Measurements from ENCODE around the gene PTAR1.
A peak's percentile ranks its signal among the peaks of the same experiment; 100 is the strongest.
"Not testable (repeated sequence)": the region's sequence is repeated elsewhere in the genome, so short reads cannot be mapped to it uniquely, and the experiment has no call there.

PTAR1 gene, protein sequence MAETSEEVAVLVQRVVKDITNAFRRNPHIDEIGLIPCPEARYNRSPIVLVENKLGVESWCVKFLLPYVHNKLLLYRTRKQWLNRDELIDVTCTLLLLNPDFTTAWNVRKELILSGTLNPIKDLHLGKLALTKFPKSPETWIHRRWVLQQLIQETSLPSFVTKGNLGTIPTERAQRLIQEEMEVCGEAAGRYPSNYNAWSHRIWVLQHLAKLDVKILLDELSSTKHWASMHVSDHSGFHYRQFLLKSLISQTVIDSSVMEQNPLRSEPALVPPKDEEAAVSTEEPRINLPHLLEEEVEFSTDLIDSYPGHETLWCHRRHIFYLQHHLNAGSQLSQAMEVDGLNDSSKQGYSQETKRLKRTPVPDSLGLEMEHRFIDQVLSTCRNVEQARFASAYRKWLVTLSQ

DNA sequence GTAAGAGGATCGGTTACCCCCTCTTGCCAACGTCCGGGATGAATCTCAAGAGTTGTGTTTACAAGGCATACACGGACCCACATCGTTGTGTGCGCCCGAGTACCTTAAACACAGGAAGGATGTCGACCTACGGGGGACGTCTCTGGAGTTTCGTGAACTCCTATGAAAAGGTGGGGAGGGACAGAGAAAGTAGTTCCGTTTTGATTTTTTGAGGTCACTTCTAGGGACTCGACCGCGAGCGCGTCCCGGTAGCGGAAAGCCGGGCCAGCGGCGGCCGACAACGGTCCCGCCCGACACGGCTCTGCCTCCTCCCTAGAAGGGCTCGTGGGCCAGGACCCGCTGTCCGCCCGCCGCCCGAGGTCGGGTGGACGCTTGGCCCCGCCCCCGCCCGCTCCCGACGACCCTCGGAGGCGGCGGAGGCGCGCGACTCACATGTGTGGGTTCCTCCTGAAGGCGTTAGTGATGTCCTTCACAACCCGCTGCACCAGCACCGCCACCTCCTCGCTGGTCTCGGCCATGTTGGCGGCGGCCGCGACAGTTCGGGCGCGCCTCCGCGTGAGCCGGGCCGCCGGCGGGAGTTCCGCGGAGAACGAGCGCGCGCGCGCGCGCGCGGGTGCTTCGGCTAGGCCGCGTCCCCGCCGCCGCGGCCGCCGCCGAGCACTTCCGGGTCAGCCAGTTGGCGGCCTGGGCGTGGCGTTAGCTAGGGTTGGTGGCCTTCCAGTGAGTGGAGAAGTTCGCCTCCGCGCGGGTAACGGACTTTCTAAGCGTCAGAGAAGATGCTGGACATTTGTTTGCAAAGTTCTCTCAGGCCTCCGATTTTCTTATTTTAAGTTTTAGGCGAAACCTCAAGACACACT lies at the start of gene PTAR1:
TSS of gene PTAR1 (minus strand) at position 591 of the 857 bp plus-strand sequence. CDS start at position 518, 73 bp downstream.
- peak within 1 kb of the TSS; percentile 90 to 93 for H3K4me3 Mint-ChIP-seq
- ATAC-seq (replicated peaks): peak; percentile 92

DNA sequence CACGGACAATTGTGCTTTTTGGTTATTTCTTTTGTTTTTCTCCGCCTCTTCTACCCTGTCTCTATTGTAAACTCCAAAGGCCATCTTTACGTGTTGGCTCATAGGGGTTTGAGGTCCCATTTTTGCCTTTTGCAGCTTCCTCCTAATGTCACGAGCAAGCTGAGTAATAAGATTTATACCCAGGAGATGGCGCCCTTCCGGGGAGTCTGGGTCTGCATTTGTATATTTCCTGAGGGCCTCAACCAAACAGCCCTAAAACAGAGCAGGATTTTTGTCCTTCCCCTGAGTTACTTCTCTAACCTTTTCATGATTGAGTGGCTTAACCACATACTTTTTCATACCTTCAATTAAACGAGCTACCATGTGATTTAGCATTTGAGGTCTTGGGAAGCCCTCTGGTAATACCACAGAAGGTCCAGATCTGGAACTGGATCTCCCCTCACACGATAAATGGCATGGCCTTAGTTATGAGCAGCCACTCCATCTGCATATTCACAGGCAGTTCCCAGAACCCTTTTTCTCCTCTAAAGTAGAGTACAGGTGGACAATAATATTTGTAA lies 49.6 kb upstream of the PTAR1 start:
- DNase-seq: no peak
- peaks cover 0 to 3% of the 10 kb centered on the region in 2 donors for H3K27me3 Mint-ChIP-seq
- no peaks in the 10 kb centered on the region for H3K36me3 Mint-ChIP-seq
- no peaks in the 10 kb centered on the region for H3K9me3 Mint-ChIP-seq
- no peak overlapping the region for H3K27ac Mint-ChIP-seq
- H3K4me3 Mint-ChIP-seq: no peak overlapping the region
- ATAC-seq (replicated peaks): peak; percentile 38 to 39
- H3K4me1 Mint-ChIP-seq: peaks cover 10 to 19% of the 10 kb centered on the region in 2 donors

More for the DNA sequence above, at the start of gene PTAR1:
- peak within 1 kb of the TSS; percentile 96 for H3K27ac Mint-ChIP-seq
- peak; percentile 91 for DNase-seq
- no peaks in the 10 kb centered on the region for H3K27me3 Mint-ChIP-seq
- H3K9me3 Mint-ChIP-seq: no peaks in the 10 kb centered on the region
- peaks cover 11 to 12% of the 10 kb centered on the region in 2 donors for H3K4me1 Mint-ChIP-seq
- H3K36me3 Mint-ChIP-seq: peaks cover 2 to 5% of the 10 kb centered on the region in 2 donors

DNA sequence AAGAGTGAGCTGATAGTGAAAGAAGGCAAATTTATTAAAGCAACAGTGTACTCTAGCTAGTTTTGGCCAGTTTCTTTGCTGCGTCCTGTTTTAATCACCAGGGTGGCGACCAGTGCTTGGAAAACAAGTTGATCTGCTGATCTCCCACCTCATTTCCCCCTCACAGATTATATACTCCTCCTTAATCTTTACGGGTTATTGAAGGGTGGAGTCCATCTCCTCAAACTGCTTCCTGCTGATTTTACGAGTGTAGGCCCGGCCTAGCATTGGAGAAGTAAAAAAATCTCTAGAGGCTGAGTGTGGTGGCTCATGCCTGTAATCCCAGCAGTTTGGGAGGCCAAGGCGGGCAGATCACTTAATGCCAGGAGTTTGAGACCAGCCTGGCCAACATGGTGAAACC lies 46.8 kb upstream of the PTAR1 start:
- ATAC-seq (replicated peaks): no peak
- no peak overlapping the region for H3K27ac Mint-ChIP-seq
- peaks cover 10 to 16% of the 10 kb centered on the region in 2 donors for H3K4me1 Mint-ChIP-seq
- no peak for DNase-seq
- no peaks in the 10 kb centered on the region for H3K36me3 Mint-ChIP-seq
- H3K4me3 Mint-ChIP-seq: no peak overlapping the region
- H3K27me3 Mint-ChIP-seq: peaks cover 0 to 9% of the 10 kb centered on the region in 2 donors
- H3K9me3 Mint-ChIP-seq: no peaks in the 10 kb centered on the region

DNA sequence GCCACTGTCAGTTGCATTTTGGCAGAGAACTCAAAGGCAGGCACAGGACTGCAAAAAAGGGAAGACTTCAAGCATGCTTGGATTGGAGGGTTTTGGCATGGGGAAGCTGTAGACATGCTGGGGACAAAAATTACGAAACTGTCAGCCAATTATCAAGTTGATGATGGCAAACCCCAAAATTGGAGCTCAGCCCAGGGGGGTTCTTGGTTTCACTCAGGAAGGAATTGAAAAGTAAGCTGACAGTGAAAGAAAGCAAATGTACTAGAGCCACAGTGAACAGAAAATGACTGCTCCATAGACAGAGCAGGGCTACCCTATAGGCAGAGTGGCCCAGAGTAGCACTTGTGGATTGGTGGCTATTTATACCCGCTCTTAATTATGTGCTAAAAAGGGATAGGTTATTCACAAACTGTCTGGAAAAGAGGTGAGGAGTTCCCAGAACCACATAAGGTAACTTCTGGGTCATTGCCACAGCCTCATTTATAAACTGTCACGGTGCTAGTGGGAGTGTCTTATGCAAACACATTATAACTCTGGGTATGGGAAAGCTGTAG lies 46.2 kb upstream of the PTAR1 start:
- Mint-ChIP-seq H3K4me3 (no peak overlapping the region), H3K9me3 (no peaks in the 10 kb centered on the region), H3K36me3 (no peaks in the 10 kb centered on the region), H3K4me1 (peaks cover 8 to 10% of the 10 kb centered on the region in 2 donors), H3K27ac (no peak overlapping the region), H3K27me3 (peaks cover 0 to 9% of the 10 kb centered on the region in 2 donors)
- DNase-seq: no peak
- ATAC-seq (replicated peaks): no peak

DNA sequence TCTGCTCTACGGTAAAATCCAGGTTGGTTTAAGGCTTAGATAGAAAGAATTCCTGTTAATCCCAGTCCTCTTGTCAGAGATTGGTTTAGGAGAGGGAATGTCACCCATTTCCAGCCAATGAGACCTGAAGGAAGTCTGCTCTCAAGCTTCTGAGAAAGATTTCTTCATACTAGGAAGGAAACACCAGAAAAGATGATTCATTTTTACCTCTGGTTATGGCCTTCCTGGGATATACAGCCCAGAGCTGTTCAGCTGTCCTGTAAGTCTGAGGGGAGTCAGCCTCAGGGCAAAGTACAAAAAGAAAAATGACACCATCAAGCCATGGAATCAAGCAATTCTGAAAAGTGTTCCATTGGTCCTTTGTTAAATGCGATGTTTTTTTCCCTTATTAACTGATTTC lies 42.2 kb upstream of the PTAR1 start:
- Mint-ChIP-seq H3K4me1 (no peaks in the 10 kb centered on the region), H3K9me3 (peaks cover 0 to 4% of the 10 kb centered on the region in 2 donors), H3K27me3 (peaks cover 6 to 10% of the 10 kb centered on the region in 2 donors), H3K36me3 (no peaks in the 10 kb centered on the region), H3K4me3 (no peak overlapping the region), H3K27ac (no peak overlapping the region)
- no peak for DNase-seq
- no peak for ATAC-seq (replicated peaks)

DNA sequence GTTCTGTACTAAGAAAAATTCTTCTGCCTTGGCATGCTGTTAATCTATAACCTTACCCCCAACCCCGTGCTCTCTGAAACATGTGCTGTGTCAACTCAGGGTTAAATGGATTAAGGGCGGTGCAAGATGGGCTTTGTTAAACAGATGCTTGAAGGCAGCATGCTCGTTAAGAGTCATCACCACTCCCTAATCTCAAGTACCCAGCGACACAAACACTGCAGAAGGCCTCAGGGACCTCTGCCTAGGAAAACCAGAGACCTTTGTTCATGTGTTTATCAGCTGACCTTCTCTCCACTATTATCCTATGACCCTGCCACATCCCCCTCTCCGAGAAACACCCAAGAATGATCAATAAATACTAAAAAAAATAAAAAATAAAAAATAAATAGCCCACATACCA lies 40.2 kb upstream of the PTAR1 start:
- H3K27ac Mint-ChIP-seq; DNase-seq; H3K4me3 Mint-ChIP-seq; H3K36me3 Mint-ChIP-seq; ATAC-seq (replicated peaks); H3K4me1 Mint-ChIP-seq; H3K9me3 Mint-ChIP-seq: not testable (repeated sequence)
- peaks cover 6 to 10% of the 10 kb centered on the region in 2 donors for H3K27me3 Mint-ChIP-seq

DNA sequence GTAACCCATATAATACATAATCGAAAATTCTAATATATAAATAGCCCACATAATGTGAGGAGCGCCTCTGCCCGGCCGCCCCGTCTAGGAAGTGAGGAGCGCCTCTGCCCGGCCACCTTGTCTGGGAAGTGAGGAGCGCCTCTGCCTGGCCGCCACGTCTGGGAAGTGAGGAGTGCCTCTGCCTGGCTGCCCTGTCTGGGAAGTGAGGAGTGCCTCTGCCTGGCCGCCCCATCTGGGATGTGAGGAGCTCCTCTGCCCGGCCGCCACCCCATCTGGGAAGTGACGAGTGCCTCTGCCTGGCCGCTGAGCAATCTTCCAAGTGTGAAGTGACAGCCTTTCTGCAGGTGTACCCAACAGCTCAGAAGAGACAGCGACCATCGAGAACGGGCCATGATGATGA lies 39.7 kb upstream of the PTAR1 start:
- H3K4me3 Mint-ChIP-seq; H3K27ac Mint-ChIP-seq; DNase-seq; H3K36me3 Mint-ChIP-seq; H3K9me3 Mint-ChIP-seq; H3K4me1 Mint-ChIP-seq; ATAC-seq (replicated peaks): not testable (repeated sequence)
- H3K27me3 Mint-ChIP-seq: peaks cover 6 to 10% of the 10 kb centered on the region in 2 donors

DNA sequence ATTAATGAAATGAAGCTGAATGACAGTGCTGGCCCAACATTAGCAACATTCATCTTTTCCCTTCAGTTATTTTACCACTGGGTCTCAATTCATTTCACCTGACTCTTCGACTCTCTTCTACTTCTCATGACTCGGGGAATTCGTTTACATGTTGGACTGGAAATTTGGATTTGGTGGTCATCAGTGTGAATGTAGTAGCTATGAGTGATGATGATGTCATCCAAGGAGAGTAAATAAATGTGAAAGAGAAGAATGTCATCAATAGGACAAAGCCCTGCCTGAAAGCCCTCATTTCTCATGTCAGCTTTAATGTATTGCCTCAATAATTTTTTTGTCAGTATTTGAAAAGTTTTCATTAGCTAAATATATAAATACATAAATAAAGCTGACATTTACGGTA lies 38.9 kb upstream of the PTAR1 start:
- Mint-ChIP-seq H3K27ac (no peak overlapping the region), H3K9me3 (peaks cover 0 to 4% of the 10 kb centered on the region in 2 donors), H3K27me3 (peaks cover 6 to 10% of the 10 kb centered on the region in 2 donors), H3K4me3 (no peak overlapping the region), H3K36me3 (no peaks in the 10 kb centered on the region), H3K4me1 (no peaks in the 10 kb centered on the region)
- DNase-seq (no peak), ATAC-seq (replicated peaks) (no peak)

DNA sequence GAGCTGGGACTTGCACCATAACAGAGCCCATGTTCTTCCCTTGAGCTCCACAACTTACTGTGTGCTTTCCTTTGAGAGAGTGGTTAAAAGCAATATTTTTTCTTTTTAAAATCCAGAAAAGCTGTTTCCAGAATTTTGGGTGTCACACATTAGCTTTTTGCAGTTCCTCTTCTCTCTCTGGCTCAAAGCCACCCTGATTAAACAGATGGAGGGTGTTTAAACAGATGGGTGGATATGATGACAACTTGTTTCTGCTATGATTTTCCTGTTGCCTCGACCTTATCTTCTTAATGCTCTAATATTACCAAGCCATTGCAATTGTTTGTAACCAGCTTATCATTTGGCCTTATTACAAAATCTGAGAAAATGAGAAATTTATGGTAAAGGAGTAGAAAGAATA lies 37.9 kb upstream of the PTAR1 start:
- DNase-seq: no peak
- Mint-ChIP-seq H3K4me3 (no peak overlapping the region), H3K36me3 (no peaks in the 10 kb centered on the region), H3K27me3 (peaks cover 6 to 8% of the 10 kb centered on the region in 2 donors), H3K27ac (no peak overlapping the region), H3K4me1 (no peaks in the 10 kb centered on the region), H3K9me3 (peaks cover 0 to 4% of the 10 kb centered on the region in 2 donors)
- ATAC-seq (replicated peaks): no peak

DNA sequence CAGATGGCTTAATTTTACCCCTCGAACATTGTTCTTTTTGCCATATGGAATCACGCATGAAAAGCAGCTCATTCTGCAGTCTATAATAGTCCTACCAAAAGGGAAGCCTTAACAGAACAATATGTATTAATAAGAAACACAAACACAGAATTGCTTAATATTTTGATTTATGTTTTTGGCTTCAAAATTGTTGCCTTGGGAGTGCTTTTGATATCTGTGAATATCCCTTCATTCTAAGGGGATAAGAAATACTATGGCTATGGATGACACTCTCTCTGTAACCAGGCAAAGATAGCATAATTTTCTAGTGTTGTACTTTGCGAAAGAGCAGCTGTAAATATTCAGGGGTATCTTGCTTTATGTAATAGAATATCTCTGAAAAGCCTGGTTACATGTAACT lies 34.5 kb upstream of the PTAR1 start:
- H3K4me3 Mint-ChIP-seq: no peak overlapping the region
- H3K9me3 Mint-ChIP-seq: peaks cover 0 to 1% of the 10 kb centered on the region in 2 donors
- H3K27me3 Mint-ChIP-seq: peaks cover 9 to 15% of the 10 kb centered on the region in 2 donors
- H3K36me3 Mint-ChIP-seq: no peaks in the 10 kb centered on the region
- H3K4me1 Mint-ChIP-seq: no peaks in the 10 kb centered on the region
- H3K27ac Mint-ChIP-seq: no peak overlapping the region
- DNase-seq (no peak), ATAC-seq (replicated peaks) (no peak)

DNA sequence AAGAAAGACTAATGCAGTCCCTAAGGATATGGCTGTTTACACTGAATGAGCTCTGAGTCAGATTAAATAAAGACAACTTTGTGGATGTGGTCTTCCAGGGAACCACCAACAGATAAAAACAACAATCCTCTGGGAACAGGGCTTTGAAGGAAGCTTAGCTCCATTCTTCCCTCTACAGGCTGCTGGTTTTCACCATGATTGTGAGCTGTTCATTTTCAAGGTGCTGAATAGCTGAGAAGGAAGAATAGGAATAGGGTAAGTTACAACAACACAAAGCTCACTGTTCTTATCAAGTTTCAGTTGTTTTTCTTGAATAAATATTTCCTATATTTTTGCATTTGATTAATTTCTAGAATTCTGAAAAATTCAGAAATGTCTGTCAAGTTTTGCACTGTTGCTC lies 25.9 kb upstream of the PTAR1 start:
- DNase-seq (no peak), ATAC-seq (replicated peaks) (no peak)
- H3K9me3 Mint-ChIP-seq: peaks cover 0 to 3% of the 10 kb centered on the region in 2 donors
- H3K27ac Mint-ChIP-seq: no peak overlapping the region
- peaks cover 26 to 32% of the 10 kb centered on the region in 2 donors for H3K27me3 Mint-ChIP-seq
- H3K4me1 Mint-ChIP-seq: no peaks in the 10 kb centered on the region
- H3K36me3 Mint-ChIP-seq: no peaks in the 10 kb centered on the region
- no peak overlapping the region for H3K4me3 Mint-ChIP-seq

DNA sequence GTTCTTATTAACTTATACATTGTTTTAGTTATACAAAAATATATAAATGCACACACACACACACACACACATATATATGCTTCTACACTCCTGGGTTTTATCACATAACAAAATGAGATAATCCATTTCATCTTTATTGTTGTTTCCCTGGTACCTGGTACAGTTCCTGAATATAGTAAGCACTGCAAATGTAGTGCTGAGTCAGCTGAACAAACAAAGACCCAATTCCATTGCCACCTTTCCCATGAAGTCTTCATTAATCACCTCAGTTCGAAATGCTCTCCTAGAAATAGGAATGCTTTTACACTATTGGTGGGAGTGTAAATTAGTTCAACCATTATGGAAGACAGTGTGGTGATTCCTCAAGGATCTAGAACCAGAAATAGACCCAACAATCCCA lies 13.4 kb upstream of the PTAR1 start:
- Mint-ChIP-seq H3K27me3 (peaks cover 7 to 13% of the 10 kb centered on the region in 2 donors), H3K4me1 (no peaks in the 10 kb centered on the region), H3K4me3 (no peak overlapping the region), H3K36me3 (no peaks in the 10 kb centered on the region), H3K9me3 (no peaks in the 10 kb centered on the region), H3K27ac (no peak overlapping the region)
- DNase-seq: no peak
- ATAC-seq (replicated peaks): no peak

DNA sequence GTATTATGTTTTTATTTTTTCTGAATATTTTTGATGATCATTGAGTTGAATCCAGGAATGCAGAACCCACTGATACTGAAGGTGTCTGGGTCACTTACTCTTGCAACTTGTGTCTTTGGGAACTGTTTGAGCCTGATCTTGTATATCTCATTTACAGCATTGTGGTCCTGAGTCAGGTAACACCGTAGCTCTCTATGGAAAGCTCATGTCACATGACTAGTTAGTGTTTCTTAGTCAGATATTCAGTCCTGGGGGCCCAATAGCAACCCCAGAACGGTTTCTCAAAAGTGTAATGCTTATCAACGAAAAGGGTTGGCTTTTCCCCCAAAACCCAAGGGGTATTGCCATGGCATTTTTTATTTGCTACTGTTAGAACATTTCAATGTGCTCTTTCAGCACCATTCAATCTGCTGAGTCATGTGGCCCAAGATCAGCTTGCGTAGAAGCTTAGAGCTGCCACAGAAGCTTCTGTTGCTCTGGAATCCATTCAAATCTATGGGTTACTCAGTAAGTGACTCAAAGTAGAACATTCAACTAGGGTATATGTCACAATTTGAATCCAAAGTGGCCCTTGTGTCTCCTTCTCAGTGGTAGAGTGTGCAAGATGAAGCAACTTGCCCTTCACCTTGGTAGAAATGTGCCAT lies 12.1 kb upstream of the PTAR1 start:
- no peaks in the 10 kb centered on the region for H3K4me1 Mint-ChIP-seq
- no peak overlapping the region for H3K4me3 Mint-ChIP-seq
- H3K27ac Mint-ChIP-seq: no peak overlapping the region
- ATAC-seq (replicated peaks) (no peak), DNase-seq (no peak)
- H3K27me3 Mint-ChIP-seq: no peaks in the 10 kb centered on the region
- no peaks in the 10 kb centered on the region for H3K36me3 Mint-ChIP-seq
- H3K9me3 Mint-ChIP-seq: no peaks in the 10 kb centered on the region

DNA sequence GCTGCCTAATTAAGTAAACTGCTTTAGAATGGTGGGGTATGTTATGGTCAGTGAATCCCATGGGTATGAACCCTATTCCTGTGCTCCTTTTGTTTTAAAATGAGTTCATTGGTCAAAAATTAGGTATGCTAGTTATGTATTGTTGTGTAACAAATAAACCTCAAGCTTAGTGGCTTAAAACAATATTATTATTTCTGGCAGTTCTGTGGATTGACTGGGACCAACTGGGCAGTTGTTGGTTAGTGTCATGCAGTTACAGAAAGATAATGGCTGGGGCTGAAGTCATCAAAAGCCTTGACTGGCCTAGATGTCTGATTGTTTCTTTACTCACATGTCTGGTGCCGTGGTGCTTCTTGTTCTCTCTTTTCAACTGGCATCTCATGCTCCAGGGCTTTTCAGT lies 8.9 kb upstream of the PTAR1 start:
- ATAC-seq (replicated peaks): no peak
- no peaks in the 10 kb centered on the region for H3K9me3 Mint-ChIP-seq
- no peaks in the 10 kb centered on the region for H3K36me3 Mint-ChIP-seq
- no peak overlapping the region for H3K4me3 Mint-ChIP-seq
- no peak for DNase-seq
- no peaks in the 10 kb centered on the region for H3K4me1 Mint-ChIP-seq
- H3K27ac Mint-ChIP-seq: no peak overlapping the region
- no peaks in the 10 kb centered on the region for H3K27me3 Mint-ChIP-seq

Measured in stimulated activated naive B cell treated with anti-CD40 and anti-IgM and Interleukin-4, amounts not matched to agents 10 μg/mL and 1 μg/mL and 100 μg/mL, for 72 hours (primary cell).